ENCODE results near the gene C2orf80.

The C2orf80 gene

DNA sequence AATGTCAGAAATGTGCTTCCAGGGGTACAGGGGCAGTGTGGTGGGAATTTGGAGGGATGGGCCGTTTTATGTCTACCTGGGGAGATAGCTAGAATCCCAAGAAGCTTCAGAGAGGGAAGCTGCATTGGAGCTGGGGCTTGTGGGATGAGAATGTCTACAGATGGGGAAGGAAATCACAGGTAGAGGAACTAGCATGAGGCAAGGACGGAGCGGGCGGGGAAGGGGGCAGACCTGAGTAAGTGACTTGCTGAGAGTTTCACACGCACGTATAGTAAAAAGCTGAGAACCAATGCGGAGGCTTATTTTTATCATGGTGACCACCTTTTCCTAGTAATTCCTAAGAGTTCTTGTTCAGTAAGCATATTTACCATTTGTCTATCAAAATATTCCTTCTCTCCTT lies 6.3 kb downstream of the C2orf80 start:
- no peaks in the 10 kb centered on the region for H3K9me2 ChIP-seq (ENCODE audit: low read depth, low read length)
- H2AFZ ChIP-seq (ENCODE audit: low read length), result no peak overlapping the region
- H3K9me3 ChIP-seq (ENCODE audit: low read length), result no peaks in the 10 kb centered on the region
- H3K4me2 ChIP-seq (ENCODE audit: low read length), result no peak overlapping the region
- H3K27ac ChIP-seq (ENCODE audit: low read depth, low read length, poor library complexity, severe bottlenecking), result no peak overlapping the region
- no peaks in the 10 kb centered on the region for H3K4me1 ChIP-seq (ENCODE audit: insufficient read depth, low read length, severe bottlenecking)
- H3K79me2 ChIP-seq (ENCODE audit: insufficient read depth, low read length), result no peaks in the 10 kb centered on the region
- no peaks in the 10 kb centered on the region for H4K20me1 ChIP-seq (ENCODE audit: insufficient read depth, low read length)
- H3F3A ChIP-seq (ENCODE audit: insufficient read depth, low read length), result no peaks in the 10 kb centered on the region
- H3K4me3 ChIP-seq (ENCODE audit: low read depth, low read length, poor library complexity, severe bottlenecking), result no peak overlapping the region
- H3K36me3 ChIP-seq (ENCODE audit: insufficient read depth, low read length), result no peaks in the 10 kb centered on the region
- no peak overlapping the region for H3K9ac ChIP-seq (ENCODE audit: low read length)
- no peak for TF ChIP-seq CTCF (IDR thresholded peaks at IDR 0.05; ENCODE audit: low read length)
- TF ChIP-seq EZH2 (IDR thresholded peaks at IDR 0.05; ENCODE audit: borderline replicate concordance, low read length), result no peak
- no peaks in the 10 kb centered on the region for H3K27me3 ChIP-seq (ENCODE audit: insufficient read depth, low read length)

- H3K4me2 ChIP-seq (ENCODE audit: low read length), result no peak overlapping the region
- no peaks in the 10 kb centered on the region for H3K79me2 ChIP-seq (ENCODE audit: insufficient read depth, low read length)
- no peaks in the 10 kb centered on the region for H3K36me3 ChIP-seq (ENCODE audit: insufficient read depth, low read length)
- H4K20me1 ChIP-seq (ENCODE audit: insufficient read depth, low read length), result no peaks in the 10 kb centered on the region
- no peak overlapping the region for H3K27ac ChIP-seq (ENCODE audit: low read depth, low read length, poor library complexity, severe bottlenecking)
- no peaks in the 10 kb centered on the region for H3K4me1 ChIP-seq (ENCODE audit: insufficient read depth, low read length, severe bottlenecking)
- no peak overlapping the region for H3K9ac ChIP-seq (ENCODE audit: low read length)
- H3K4me3 ChIP-seq (ENCODE audit: low read depth, low read length, poor library complexity, severe bottlenecking), result no peak overlapping the region
- no peaks in the 10 kb centered on the region for H3K9me2 ChIP-seq (ENCODE audit: low read depth, low read length)
- H2AFZ ChIP-seq (ENCODE audit: low read length), result no peak overlapping the region
- H3F3A ChIP-seq (ENCODE audit: insufficient read depth, low read length), result no peaks in the 10 kb centered on the region
- no peak for TF ChIP-seq EZH2 (IDR thresholded peaks at IDR 0.05; ENCODE audit: borderline replicate concordance, low read length)
- no peak for TF ChIP-seq CTCF (IDR thresholded peaks at IDR 0.05; ENCODE audit: low read length)
- H3K9me3 ChIP-seq (ENCODE audit: low read length), result no peaks in the 10 kb centered on the region
- no peaks in the 10 kb centered on the region for H3K27me3 ChIP-seq (ENCODE audit: insufficient read depth, low read length)
These were observed 7.0 kb downstream of the C2orf80 start for GRCh38 chr2:208182835-208183234.

- no peaks in the 10 kb centered on the region for H3K9me2 ChIP-seq (ENCODE audit: low read depth, low read length)
- no peak overlapping the region for H3K9ac ChIP-seq (ENCODE audit: low read length)
- H3K36me3 ChIP-seq (ENCODE audit: insufficient read depth, low read length), result no peaks in the 10 kb centered on the region
- H3K9me3 ChIP-seq (ENCODE audit: low read length), result no peaks in the 10 kb centered on the region
- H4K20me1 ChIP-seq (ENCODE audit: insufficient read depth, low read length), result no peaks in the 10 kb centered on the region
- no peaks in the 10 kb centered on the region for H3K27me3 ChIP-seq (ENCODE audit: insufficient read depth, low read length)
- H3K4me3 ChIP-seq (ENCODE audit: low read depth, low read length, poor library complexity, severe bottlenecking), result no peak overlapping the region
- no peak overlapping the region for H3K27ac ChIP-seq (ENCODE audit: low read depth, low read length, poor library complexity, severe bottlenecking)
- TF ChIP-seq CTCF (IDR thresholded peaks at IDR 0.05; ENCODE audit: low read length) (no peak), EZH2 (IDR thresholded peaks at IDR 0.05; ENCODE audit: borderline replicate concordance, low read length) (no peak)
- no peaks in the 10 kb centered on the region for H3K4me1 ChIP-seq (ENCODE audit: insufficient read depth, low read length, severe bottlenecking)
- no peaks in the 10 kb centered on the region for H3F3A ChIP-seq (ENCODE audit: insufficient read depth, low read length)
- H3K79me2 ChIP-seq (ENCODE audit: insufficient read depth, low read length), result no peaks in the 10 kb centered on the region
- H2AFZ ChIP-seq (ENCODE audit: low read length), result no peak overlapping the region
- no peak overlapping the region for H3K4me2 ChIP-seq (ENCODE audit: low read length)
These were observed 10.7 kb downstream of the C2orf80 start for GRCh38 chr2:208179028-208179609.

Data from OCI-LY1 (cell line).